WERI-Rb-1 (cell line): ENCODE data around the gene PRSS2.
A peak's percentile ranks its signal among the peaks of the same experiment; 100 is the strongest.

Experiments
- DNase-seq: peaks from one replicate; pipeline ENCODE4 v3.0.0-alpha.2; 2020
- H3K27ac ChIP-seq: fragments of 250-450 bp; sonication (Bioruptor Pico); 2 replicates; pipeline ENCODE4 v1.5.1; 2020; ENCODE audit warnings: mild to moderate bottlenecking, moderate library complexity
- H3K27me3 ChIP-seq: fragments of 250-450 bp; sonication (Bioruptor Pico); 2 replicates; pipeline ENCODE4 v1.5.1; 2021; ENCODE audit warnings: mild to moderate bottlenecking, low read depth, moderate library complexity; ENCODE audit not compliant: insufficient read depth, severe bottlenecking
- H3K36me3 ChIP-seq: fragments of 250-450 bp; sonication (Bioruptor Pico); 2 replicates; pipeline ENCODE4 v1.5.1; 2020; ENCODE audit warnings: mild to moderate bottlenecking, moderate library complexity
- H3K4me3 ChIP-seq: 2 replicates; pipeline ENCODE4 v1.5.1; 2011; ENCODE audit warnings: low read depth, mild to moderate bottlenecking, control low read depth, low read length
- H3K9me3 ChIP-seq: fragments of 250-450 bp; sonication (Bioruptor Pico); 2 replicates; pipeline ENCODE4 v1.5.1; 2021; ENCODE audit warnings: mild to moderate bottlenecking, moderate library complexity; ENCODE audit not compliant: severe bottlenecking
- CTCF ChIP-seq: IDR thresholded peaks from 2 replicates; pipeline ENCODE4 v1.5.1; 2011; ENCODE audit warnings: low read depth, mild to moderate bottlenecking, control low read depth, inconsistent platforms, low read length

The PRSS2 gene

GRCh38 chr7:142813699-142814098 lies 42.9 kb downstream of the PRSS2 start:
- Histone ChIP-seq H3K27me3 (no peaks in the 10 kb centered on the region), H3K27ac (no peak overlapping the region), H3K4me3 (no peak overlapping the region), H3K36me3 (no peaks in the 10 kb centered on the region), H3K9me3 (no peaks in the 10 kb centered on the region)
- DNase-seq, result no peak
- TF ChIP-seq CTCF, result no peak

GRCh38 chr7:142814451-142814850 lies 43.7 kb downstream of the PRSS2 start:
- DNase-seq, result no peak
- no peak overlapping the region for H3K4me3 ChIP-seq

GRCh38 chr7:142815134-142815533 lies 44.4 kb downstream of the PRSS2 start:
- peak overlapping the region; percentile 5; the same call in 1 of the 2 replicates for H3K27ac ChIP-seq
- no peak for TF ChIP-seq CTCF
- peak; percentile 85 for DNase-seq
- no peaks in the 10 kb centered on the region for H3K36me3 ChIP-seq
- H3K27me3 ChIP-seq, result no peaks in the 10 kb centered on the region
- no peak overlapping the region for H3K4me3 ChIP-seq
- no peaks in the 10 kb centered on the region for H3K9me3 ChIP-seq

More at GRCh38 chr7:142814451-142814850, 43.7 kb downstream of the PRSS2 start:
- no peaks in the 10 kb centered on the region for H3K27me3 ChIP-seq
- H3K27ac ChIP-seq, result no peak overlapping the region
- no peak for TF ChIP-seq CTCF
- H3K9me3 ChIP-seq, result no peaks in the 10 kb centered on the region
- no peaks in the 10 kb centered on the region for H3K36me3 ChIP-seq

GRCh38 chr7:142817506-142817905 lies 46.7 kb downstream of the PRSS2 start:
- Histone ChIP-seq H3K9me3 (no peaks in the 10 kb centered on the region), H3K36me3 (no peaks in the 10 kb centered on the region), H3K27ac (no peak overlapping the region), H3K27me3 (no peaks in the 10 kb centered on the region), H3K4me3 (no peak overlapping the region)
- TF ChIP-seq CTCF, result no peak
- no peak for DNase-seq

GRCh38 chr7:142819530-142819929 lies 48.8 kb downstream of the PRSS2 start:
- Histone ChIP-seq H3K9me3 (no peaks in the 10 kb centered on the region), H3K4me3 (no peak overlapping the region), H3K27me3 (no peaks in the 10 kb centered on the region), H3K27ac (no peak overlapping the region), H3K36me3 (no peaks in the 10 kb centered on the region)
- no peak for TF ChIP-seq CTCF
- no peak for DNase-seq

- no peaks in the 10 kb centered on the region for H3K27me3 ChIP-seq
- no peak overlapping the region for H3K27ac ChIP-seq
- H3K36me3 ChIP-seq, result no peaks in the 10 kb centered on the region
- peaks cover 4% of the 10 kb centered on the region for H3K9me3 ChIP-seq
- no peak overlapping the region for H3K4me3 ChIP-seq
- DNase-seq, result no peak
- TF ChIP-seq CTCF, result no peak
Measured at GRCh38 chr7:142822714-142823113, 51.9 kb downstream of the PRSS2 start.
